AG04449 (cell line): ENCODE data around the gene DYNC2H1.

Experiments
- CTCF ChIA-PET: fragments of 350-600 bp; formaldehyde crosslinking; extraction: SDS; loops from one replicate; lab custom pipeline; 2021; ENCODE audit warnings: antibody characterized with exemption; lab: Yijun Ruan, JAX
- POLR2A ChIA-PET: fragments of 400-600, 350-600 bp; formaldehyde crosslinking; extraction: SDS; loops from one replicate; lab custom pipeline; 2020; ENCODE audit warnings: antibody characterized with exemption, inconsistent platforms; lab: Yijun Ruan, JAX
- DNase-seq: peaks from one replicate; pipeline ENCODE4 v3.0.0-alpha.2; 2010; ENCODE audit warnings: low read depth, low spot score
- H3K4me3 ChIP-seq: 2 replicates; pipeline ENCODE4 v1.5.1; 2011; ENCODE audit warnings: low read depth, mild to moderate bottlenecking, control low read depth, low read length
- TF ChIP-seq, protein P1 (sequence below): IDR thresholded peaks from one replicate; pipeline ENCODE4 v1.5.1; 2011; ENCODE audit warnings: mild to moderate bottlenecking, moderate library complexity, low read length, control low read depth, inconsistent platforms; ENCODE audit not compliant: insufficient read depth; ENCODE audit errors: missing control alignments

The DYNC2H1 gene

DNA sequence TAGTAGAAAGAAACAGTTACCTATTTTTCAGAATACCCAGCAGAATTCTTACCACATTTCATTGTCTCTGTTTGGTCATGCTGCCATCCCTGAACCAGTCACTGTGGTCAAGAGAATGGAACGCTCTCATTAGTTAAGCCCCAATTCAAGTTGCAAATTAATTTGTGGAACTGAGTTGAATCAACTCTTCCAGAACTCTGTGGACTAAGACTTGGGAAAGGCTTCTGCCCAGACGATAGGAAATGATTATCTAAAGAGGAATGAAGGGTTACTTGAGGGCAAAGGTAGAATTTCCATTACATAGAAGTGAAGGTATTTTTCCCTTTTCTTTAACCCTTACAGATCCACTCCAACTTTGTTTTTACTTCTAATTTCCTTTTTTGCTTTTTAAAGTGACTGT, 286.4 kb downstream of the DYNC2H1 start:
- ChIA-PET POLR2A (no interaction called here), CTCF (interaction anchor here (1.6 kb wide), 1 partner anchor 205 kb away, joined by 5 read pairs; no protein-coding TSS in a partner anchor)
- no peak overlapping the region for H3K4me3 ChIP-seq
- peak; percentile 50 for DNase-seq
- TF ChIP-seq, protein P1, sequence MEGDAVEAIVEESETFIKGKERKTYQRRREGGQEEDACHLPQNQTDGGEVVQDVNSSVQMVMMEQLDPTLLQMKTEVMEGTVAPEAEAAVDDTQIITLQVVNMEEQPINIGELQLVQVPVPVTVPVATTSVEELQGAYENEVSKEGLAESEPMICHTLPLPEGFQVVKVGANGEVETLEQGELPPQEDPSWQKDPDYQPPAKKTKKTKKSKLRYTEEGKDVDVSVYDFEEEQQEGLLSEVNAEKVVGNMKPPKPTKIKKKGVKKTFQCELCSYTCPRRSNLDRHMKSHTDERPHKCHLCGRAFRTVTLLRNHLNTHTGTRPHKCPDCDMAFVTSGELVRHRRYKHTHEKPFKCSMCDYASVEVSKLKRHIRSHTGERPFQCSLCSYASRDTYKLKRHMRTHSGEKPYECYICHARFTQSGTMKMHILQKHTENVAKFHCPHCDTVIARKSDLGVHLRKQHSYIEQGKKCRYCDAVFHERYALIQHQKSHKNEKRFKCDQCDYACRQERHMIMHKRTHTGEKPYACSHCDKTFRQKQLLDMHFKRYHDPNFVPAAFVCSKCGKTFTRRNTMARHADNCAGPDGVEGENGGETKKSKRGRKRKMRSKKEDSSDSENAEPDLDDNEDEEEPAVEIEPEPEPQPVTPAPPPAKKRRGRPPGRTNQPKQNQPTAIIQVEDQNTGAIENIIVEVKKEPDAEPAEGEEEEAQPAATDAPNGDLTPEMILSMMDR, result no peak

DNA sequence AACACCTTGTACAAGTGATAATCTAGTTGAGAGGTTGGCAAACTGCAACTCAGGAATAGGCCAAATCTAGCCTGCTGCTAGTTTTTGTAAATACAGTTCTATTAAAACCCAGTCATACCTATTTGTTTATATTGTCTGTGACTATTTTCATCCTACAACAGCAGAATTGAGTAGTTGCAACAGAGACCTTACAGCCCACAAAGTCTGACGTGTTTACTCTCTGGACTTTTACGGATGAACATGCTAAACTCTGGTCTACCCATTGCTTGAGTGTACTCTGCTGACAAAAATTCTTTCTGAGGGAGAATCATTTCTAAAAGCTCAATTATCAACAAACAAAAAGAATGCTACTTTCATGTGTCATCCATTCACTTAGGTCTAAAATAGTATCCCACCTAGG, 287.0 kb downstream of the DYNC2H1 start:
- POLR2A ChIA-PET, result no interaction called here
- no peak overlapping the region for H3K4me3 ChIP-seq
- CTCF ChIA-PET, result no interaction called here
- TF ChIP-seq, protein P1, result no peak
- no peak for DNase-seq

DNA sequence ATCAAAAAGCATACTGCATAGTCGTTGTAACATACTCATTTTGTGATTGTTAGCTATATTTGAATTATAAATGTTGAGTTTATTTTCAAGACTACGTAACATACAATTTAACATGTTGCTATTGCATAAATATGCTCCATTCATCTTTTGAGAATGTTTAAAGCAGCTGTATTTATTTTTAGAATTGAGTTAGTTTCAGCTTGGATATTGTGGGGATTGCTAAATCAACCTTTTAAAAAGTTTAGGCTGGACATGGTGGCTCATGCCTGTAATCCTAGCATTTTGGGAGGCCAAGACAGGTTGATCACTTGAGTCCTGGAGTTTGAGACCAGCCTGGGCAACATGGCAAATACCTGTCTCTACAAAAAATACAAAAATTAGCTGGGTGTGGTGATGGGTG, 288.1 kb downstream of the DYNC2H1 start:
- ChIA-PET CTCF (interaction anchor here (1.0 to 1.3 kb wide), 2 partner anchors 24 to 71 kb away, joined by 3 to 5 read pairs; no protein-coding TSS in a partner anchor), POLR2A (no interaction called here)
- TF ChIP-seq, protein P1, result no peak
- H3K4me3 ChIP-seq, result no peak overlapping the region
- DNase-seq, result no peak

DNA sequence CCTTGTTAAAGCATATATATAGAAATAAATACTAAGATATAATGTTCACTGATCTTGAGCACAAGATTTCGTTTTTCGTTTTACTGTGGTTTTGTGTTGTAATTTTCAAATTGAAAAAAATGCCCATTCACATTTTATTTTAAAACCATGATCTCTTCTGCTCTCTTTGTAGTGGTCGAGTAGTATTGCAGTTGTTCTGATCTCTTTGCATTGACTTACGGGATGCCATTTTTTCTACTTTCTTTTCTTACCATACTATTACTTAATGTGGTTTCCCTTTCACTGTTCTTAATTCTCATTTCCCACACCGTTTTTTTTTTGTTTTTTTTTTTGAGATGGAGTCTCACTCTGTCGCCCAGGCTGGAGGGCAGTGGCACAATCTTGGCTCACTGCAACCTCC, 289.6 kb downstream of the DYNC2H1 start:
- CTCF ChIA-PET, result no interaction called here
- DNase-seq, result no peak
- TF ChIP-seq, protein P1, result no peak
- no peak overlapping the region for H3K4me3 ChIP-seq
- POLR2A ChIA-PET, result no interaction called here

DNA sequence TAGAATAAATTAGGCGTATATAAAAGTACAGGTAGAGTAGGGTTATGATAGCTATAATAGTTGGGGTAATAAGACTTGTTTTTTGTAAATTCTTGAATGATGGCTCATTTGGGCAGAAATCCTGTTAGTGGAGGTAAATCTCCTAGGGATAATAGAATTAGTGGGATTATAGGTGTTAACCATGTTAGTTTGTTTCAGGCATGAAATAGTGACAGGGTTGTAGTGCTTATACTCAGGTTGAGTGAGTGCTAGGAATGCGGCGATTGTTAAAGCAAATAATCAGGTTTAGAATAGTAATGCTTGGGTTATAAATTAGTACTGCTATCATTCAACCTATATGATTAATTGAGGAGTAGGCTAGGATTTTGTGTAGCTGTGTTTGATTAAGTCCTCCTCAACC, 297.1 kb downstream of the DYNC2H1 start:
- TF ChIP-seq, protein P1, result no peak
- POLR2A ChIA-PET, result no interaction called here
- DNase-seq, result no peak
- H3K4me3 ChIP-seq, result no peak overlapping the region
- CTCF ChIA-PET, result no interaction called here

DNA sequence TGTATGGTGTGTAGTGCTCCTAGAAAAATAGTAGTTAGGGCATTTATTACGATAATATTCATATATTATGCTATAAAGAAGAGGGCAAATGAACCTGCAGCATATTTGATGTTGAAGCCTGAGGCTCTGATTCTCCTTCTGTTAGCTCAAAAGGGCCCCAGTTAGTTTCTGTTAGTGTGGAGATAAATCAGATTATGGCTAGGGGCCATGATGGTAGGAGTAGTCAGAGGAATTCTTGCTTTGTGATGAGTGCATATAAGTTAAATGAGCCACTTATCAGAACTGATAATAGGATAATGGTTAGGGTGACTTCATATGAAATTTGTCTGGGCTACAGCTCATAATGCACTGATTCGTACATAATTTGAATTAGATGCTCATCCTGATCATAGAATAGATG, 298.4 kb downstream of the DYNC2H1 start:
- ChIA-PET CTCF (no interaction called here), POLR2A (no interaction called here)
- no peak overlapping the region for H3K4me3 ChIP-seq
- DNase-seq, result no peak
- TF ChIP-seq, protein P1, result no peak
